HG03571 (cell line): Measurements from ENCODE around the gene LILRB2.
"Not testable (repeated sequence)": the region's sequence is repeated elsewhere in the genome, so short reads cannot be mapped to it uniquely, and the experiment has no call there.

Source experiments
- ATAC-seq: cut with Tn5 transposase; IDR thresholded peaks from one replicate; pipeline ENCODE4 v1.9.1; 2021; ENCODE audit not compliant: unreplicated experiment

The LILRB2 gene

GRCh38 chr19:54281007-54281728 lies at the start of gene LILRB2:
TSS of gene LILRB2 (minus strand) at chr19:54281110. CDS start at chr19:54280496, 614 bp downstream.
- ATAC-seq: no peak

GRCh38 chr19:54329476-54330165 lies 48.7 kb upstream of the LILRB2 start:
- ATAC-seq: no peak

GRCh38 chr19:54328781-54329180 lies 47.9 kb upstream of the LILRB2 start:
- not testable (repeated sequence) for ATAC-seq

GRCh38 chr19:54325631-54326030 lies 44.7 kb upstream of the LILRB2 start:
- no peak for ATAC-seq

GRCh38 chr19:54325194-54325621 lies 44.3 kb upstream of the LILRB2 start:
- ATAC-seq: no peak

- ATAC-seq: no peak
Measured at GRCh38 chr19:54324071-54324470, 43.2 kb upstream of the LILRB2 start.

- not testable (repeated sequence) for ATAC-seq
Measured at GRCh38 chr19:54322934-54323333, 42.0 kb upstream of the LILRB2 start.

- not testable (repeated sequence) for ATAC-seq
Measured at GRCh38 chr19:54322295-54322694, 41.4 kb upstream of the LILRB2 start.

- no peak for ATAC-seq
Measured at GRCh38 chr19:54319892-54320670, 39.2 kb upstream of the LILRB2 start.

GRCh38 chr19:54319049-54319448 lies 38.1 kb upstream of the LILRB2 start:
- no peak for ATAC-seq

- ATAC-seq: no peak
Measured at GRCh38 chr19:54317965-54318240, 37.0 kb upstream of the LILRB2 start.

- ATAC-seq: no peak
Measured at GRCh38 chr19:54317108-54317964, 36.4 kb upstream of the LILRB2 start.

- no peak for ATAC-seq
Measured at GRCh38 chr19:54316746-54317107, 35.8 kb upstream of the LILRB2 start.

GRCh38 chr19:54315956-54316355 lies 35.0 kb upstream of the LILRB2 start:
- no peak for ATAC-seq

GRCh38 chr19:54312436-54313377 lies 31.8 kb upstream of the LILRB2 start, which contains the start of gene LILRA5:
TSS of gene LILRA5 (minus strand) at chr19:54313166. CDS start at chr19:54313019, 147 bp downstream.
- no peak for ATAC-seq

GRCh38 chr19:54312011-54312410 lies 31.1 kb upstream of the LILRB2 start:
- ATAC-seq: no peak

GRCh38 chr19:54311486-54311885 lies 30.6 kb upstream of the LILRB2 start:
- ATAC-seq: no peak

- ATAC-seq: no peak
Measured at GRCh38 chr19:54310543-54310942, 29.6 kb upstream of the LILRB2 start.

GRCh38 chr19:54309811-54310210 lies 28.9 kb upstream of the LILRB2 start:
- no peak for ATAC-seq
